HuH-7.5 (cell line): ENCODE data around the gene EGFL7.

Source experiments
- DNase-seq: peaks from one replicate; pipeline ENCODE4 v3.0.0; 2011; ENCODE audit warnings: low spot score

Gene EGFL7

GRCh38 chr9:136662656-136663581 lies at the start of gene EGFL7:
Gene EGFL7 (plus strand): TSS chr9:136662916. CDS start chr9:136668283, 5,367 bp downstream.
- no peak for DNase-seq

DNA sequence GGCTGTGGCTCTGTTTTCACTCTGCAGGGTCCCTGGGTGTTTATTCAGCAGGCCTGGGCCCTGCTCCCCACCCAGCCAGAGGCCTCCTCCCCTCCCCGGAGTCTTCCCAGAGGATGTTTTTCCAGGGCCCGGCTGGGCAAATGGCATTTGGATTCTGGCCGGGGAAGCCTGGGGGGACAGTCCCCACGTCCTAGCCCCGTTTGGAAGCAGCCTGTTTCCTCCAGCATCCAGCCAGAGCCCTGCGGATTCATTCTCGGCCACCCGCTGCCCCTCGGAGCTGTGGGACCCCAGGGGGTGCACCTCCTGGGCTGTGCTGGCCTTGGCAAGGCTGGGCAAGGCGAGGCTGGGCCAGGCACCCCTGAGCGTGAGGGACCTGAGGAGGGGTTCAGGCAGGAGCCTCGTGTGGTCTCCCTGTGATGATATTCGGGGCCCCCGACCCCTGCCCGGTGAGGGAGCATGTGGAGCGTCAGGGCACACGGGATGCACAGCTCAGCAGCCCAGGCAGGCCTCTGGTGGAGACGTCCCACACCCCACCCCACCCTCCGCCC lies 48.8 kb upstream of the EGFL7 start:
- DNase-seq, result no peak

DNA sequence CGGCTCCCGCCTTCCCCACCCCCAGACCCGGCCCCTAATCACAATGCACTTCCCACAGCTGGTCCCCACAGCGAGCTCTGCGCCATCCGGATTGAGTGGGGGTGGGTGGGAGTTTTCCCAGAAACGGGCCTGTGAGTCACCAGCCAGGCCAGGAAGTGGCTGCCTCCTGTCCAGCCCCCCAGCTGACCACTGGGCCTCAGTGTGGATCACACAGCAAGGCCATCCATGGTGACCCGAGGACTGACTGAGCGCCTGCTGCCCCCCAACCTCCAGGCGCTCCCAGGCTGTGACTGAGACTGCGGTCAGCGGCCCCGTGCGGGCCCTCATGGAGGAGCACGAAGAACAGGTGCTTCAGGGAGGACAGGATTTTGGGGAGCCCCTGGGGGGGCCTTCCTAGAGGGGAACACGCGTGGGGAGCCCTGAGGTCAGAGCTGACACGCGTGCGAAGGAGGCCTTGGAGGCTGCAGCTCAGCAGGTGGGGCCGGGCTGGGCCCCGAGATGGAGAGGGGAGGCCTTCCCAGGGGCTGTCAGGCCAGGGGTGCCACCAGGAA lies 48.3 kb upstream of the EGFL7 start:
- DNase-seq, result no peak

GRCh38 chr9:136614967-136615623 lies 47.6 kb upstream of the EGFL7 start:
- DNase-seq, result no peak

DNA sequence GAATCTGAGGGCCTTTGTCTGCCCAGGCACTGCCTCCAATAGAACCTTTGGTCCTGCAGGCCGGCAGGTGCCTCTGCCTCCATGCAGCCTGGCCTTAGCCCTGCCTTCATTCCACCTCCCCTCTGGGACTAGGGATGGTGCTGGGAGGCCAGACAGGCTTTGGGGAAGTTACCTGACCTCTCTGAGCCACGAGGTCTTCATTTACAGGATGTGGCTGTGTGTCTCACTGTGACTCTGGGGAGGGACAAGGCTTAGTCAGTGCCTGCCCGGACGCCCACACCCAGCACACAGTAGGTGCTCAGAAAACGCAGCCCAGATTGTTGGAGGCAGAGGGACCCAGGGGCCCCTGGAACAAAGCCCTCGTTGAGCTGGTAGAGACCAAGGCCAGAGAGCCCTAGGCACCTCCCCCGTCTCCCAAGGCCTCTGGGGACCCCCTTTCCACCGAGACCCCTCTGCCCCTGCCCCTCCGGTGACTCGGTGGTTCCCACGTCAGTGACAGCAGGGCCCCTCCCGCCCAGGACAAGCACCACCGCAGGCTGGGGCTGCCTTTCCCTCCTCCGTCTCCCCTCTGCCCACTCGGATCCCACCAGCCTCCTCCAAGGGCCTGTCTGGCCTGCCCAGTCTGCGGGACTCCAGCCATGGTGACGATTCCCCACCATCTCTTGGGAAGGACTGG lies 46.9 kb upstream of the EGFL7 start:
- DNase-seq, result no peak

DNA sequence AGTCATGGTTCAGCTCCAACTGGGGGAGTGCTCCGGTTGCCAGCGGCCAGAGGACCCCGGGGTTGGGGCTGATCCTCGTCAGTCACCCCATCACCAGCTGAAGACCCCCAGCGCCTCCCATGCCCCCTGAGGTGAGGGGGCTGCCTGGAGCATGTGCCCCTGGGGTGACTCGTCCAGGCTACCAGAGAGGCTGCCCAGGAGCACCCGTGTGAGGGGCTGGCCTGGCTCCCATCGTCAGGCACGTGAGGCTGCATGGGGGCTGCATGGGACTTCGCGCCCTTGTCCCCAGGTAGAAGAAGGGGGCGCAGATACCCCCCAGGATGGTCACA lies 46.4 kb upstream of the EGFL7 start:
- no peak for DNase-seq

GRCh38 chr9:136616948-136617695 lies 45.6 kb upstream of the EGFL7 start:
- no peak for DNase-seq

GRCh38 chr9:136617746-136618579 lies 44.8 kb upstream of the EGFL7 start:
- DNase-seq, result peak; percentile 35

DNA sequence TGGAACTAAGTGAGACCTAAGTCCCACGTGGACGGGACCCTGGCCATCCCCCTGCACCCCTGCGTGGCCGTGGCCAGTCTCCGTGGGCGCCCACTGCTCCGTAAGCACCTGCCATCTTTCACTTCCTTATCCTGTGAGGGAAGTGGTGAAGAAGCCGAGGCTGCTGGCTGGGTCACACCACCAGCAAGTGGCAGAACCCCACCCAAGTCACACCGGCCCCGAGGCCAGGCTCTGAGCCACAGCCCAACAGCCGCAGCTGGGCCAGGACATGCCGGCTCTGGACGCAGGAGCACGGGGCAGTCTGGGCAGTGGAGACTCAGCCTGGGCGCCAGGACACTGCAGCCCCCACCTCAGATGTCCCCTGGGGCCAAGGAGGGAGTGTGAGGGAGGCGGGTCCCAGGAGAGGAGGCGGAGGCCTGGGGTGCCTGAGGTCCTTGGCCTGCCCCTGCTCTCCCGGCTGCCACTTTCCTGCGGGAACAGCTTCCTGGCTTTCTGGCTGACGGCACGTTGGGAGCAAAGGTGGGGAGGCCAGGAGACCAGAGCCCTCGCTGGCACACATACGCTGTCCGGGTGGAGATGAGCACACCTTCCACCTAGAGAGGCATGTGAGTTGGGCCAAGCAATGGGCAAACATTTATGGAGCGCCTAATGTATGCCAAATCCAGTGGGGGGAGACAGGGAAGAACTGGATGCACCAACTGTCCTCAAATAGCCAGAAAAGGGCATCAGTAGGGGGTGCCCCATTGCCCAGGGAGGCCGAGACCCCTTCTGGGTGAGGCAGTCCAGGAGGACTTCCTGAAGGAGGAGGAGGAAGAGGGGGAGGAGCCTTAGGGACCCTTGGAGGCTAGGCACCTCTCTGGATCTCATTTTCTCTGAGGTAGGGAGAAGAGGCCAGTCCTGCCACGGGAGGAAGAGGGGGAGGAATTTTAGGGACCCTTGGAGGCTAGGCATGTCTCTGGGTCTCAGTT lies 43.9 kb upstream of the EGFL7 start:
- no peak for DNase-seq

GRCh38 chr9:136619742-136620440 lies 42.8 kb upstream of the EGFL7 start:
- DNase-seq, result peak; percentile 95

DNA sequence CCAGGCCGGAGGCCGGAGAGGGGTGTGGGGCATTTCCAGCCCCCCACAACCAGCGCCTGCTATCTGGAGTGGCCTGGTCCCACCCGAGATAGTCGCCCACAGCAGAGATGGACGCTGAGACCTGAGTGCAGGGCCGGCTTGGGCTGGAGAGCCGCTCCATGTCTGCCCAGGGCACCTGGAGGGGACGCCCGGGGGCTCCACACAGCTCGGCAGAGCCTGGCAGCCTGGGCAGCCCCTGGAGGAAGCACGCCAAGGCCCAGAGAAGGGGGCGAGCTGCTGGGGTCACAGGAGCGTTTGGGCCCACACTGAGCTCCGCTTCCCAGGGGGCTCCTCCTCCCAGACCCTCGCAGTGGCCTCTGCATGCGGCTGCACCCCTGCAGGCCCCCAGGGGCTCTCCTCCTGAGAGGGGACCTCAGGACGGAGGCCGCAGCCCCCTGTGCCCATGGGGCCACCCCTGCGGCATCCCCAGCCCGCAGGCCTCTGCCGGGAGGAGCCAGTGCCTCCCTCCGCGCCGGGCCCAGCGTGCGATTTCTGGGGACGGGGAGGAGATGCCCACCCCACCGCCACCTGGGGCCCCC lies 42.2 kb upstream of the EGFL7 start:
- no peak for DNase-seq

- no peak for DNase-seq
Measured at GRCh38 chr9:136621019-136621733, 41.5 kb upstream of the EGFL7 start.

- no peak for DNase-seq
Measured at GRCh38 chr9:136621734-136622093, 41.0 kb upstream of the EGFL7 start.

GRCh38 chr9:136622538-136622948 lies 40.2 kb upstream of the EGFL7 start:
- no peak for DNase-seq

GRCh38 chr9:136623016-136623841 lies 39.5 kb upstream of the EGFL7 start:
- no peak for DNase-seq

- DNase-seq, result no peak
Measured at GRCh38 chr9:136623842-136624183, 38.9 kb upstream of the EGFL7 start.
